Breast epithelium (tissue), 4 donors: ENCODE results near the gene IFTAP. TPM values are rescaled to one million over a fixed set of nuclear protein-coding genes. Genes with fewer than 3 reads are reported as not detected.

Experiments used
- DNase-seq, 2 donors: peaks; one replicate each; pipeline ENCODE4 v3.0.0-alpha.2; 2019; ENCODE audit warnings: low spot score in 2 of 2
- H3K27ac ChIP-seq, 2 donors: fragments of 200-600 bp; sonication (generic) in 1 of 2; one replicate each; pipeline ENCODE4 v1.5.1; 2016 to 2019; ENCODE audit warnings: mild to moderate bottlenecking in 1 of 2
- H3K27me3 ChIP-seq, 2 donors: fragments of 200-600 bp; sonication (generic) in 1 of 2; one replicate each; pipeline versions ENCODE4 v1.5.1 to v1.6.0; 2017 to 2019; ENCODE audit warnings: control low read depth in 1 of 2, mild to moderate bottlenecking in 1 of 2
- H3K36me3 ChIP-seq: fragments of 200-600 bp; one replicate; pipeline ENCODE4 v1.5.1; 2019
- H3K4me1 ChIP-seq, 2 donors: fragments of 200-600 bp; sonication (generic); one replicate each; pipeline ENCODE4 v1.5.1; 2016 to 2019; ENCODE audit warnings: control low read depth in 1 of 2
- H3K4me3 ChIP-seq, 3 donors: fragments of 200-600 bp; sonication (generic); 1 replicate in 2 of 3; 2 replicates in 1 of 3; pipeline ENCODE4 v1.5.1; 2016 to 2019; ENCODE audit warnings: mild to moderate bottlenecking in 3 of 3, moderate library complexity in 2 of 3
- H3K9me3 ChIP-seq, 2 donors: fragments of 200-600 bp; sonication (generic) in 1 of 2; one replicate each; pipeline ENCODE4 v1.5.1; 2016 to 2019; ENCODE audit warnings: control low read depth in 1 of 2
- POLR2A ChIP-seq: fragments of 450-650 bp; IDR thresholded peaks from one replicate; pipeline ENCODE4 v1.6.1; 2016; ENCODE audit warnings: antibody characterized with exemption, mild to moderate bottlenecking, moderate library complexity
- POLR2AphosphoS5 ChIP-seq, 3 donors: sonication (generic); formaldehyde crosslinking; IDR thresholded peaks; one replicate each; pipeline ENCODE4 v1.6.1; 2017; ENCODE audit warnings: antibody characterized with exemption in 3 of 3
- intact Hi-C: fragments of 100-400 bp; cut with DNase I; formaldehyde crosslinking; loops from one replicate; pipeline ENCODE4 v1.15.1; 2023; ENCODE audit warnings: low total_unique reads
- total RNA-seq, 3 donors: library from RNA; depleted of rRNA; stranded (reverse); fragments of >200 nt; gene quantifications; one replicate each; pipeline ENCODE4 v1.1.0, GENCODE V29; 2016
- TF ChIP-seq, protein P1 (sequence below), 3 donors: fragments of 450-650 bp; IDR thresholded peaks; one replicate each; pipeline ENCODE4 v1.5.1; 2016 to 2017; ENCODE audit warnings: antibody characterized with exemption in 3 of 3, mild to moderate bottlenecking in 3 of 3, moderate library complexity in 3 of 3

Gene IFTAP
- total RNA-seq, 3 donors from 2014 or later: 14.7 to 26.6 (median 25.3) TPM

DNA sequence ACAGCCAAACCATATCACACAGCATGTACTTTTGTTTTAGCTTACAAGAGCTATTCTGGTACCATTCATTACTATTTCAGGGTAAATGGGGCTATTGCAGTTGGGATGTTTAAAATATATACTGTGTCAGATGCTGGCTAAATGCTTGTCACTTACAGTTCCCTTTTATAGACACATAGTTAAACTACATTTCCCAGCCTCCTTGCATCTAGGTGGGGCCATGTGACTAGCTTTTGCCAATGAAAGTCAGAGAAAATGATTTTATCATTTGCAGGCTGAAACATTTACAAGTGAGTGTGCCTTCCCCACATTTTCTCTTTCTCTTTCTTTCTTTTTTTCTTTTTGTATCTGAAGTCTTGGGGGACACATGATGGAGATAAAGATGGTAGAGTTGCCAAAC lies 7.8 kb upstream of the IFTAP start:
- peaks cover 0 to 2% of the 10 kb centered on the region in 2 donors for H3K9me3 ChIP-seq
- TF ChIP-seq, protein P1, sequence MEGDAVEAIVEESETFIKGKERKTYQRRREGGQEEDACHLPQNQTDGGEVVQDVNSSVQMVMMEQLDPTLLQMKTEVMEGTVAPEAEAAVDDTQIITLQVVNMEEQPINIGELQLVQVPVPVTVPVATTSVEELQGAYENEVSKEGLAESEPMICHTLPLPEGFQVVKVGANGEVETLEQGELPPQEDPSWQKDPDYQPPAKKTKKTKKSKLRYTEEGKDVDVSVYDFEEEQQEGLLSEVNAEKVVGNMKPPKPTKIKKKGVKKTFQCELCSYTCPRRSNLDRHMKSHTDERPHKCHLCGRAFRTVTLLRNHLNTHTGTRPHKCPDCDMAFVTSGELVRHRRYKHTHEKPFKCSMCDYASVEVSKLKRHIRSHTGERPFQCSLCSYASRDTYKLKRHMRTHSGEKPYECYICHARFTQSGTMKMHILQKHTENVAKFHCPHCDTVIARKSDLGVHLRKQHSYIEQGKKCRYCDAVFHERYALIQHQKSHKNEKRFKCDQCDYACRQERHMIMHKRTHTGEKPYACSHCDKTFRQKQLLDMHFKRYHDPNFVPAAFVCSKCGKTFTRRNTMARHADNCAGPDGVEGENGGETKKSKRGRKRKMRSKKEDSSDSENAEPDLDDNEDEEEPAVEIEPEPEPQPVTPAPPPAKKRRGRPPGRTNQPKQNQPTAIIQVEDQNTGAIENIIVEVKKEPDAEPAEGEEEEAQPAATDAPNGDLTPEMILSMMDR (IDR thresholded peaks at IDR 0.05): no peak
- no peak for TF ChIP-seq POLR2A
- TF ChIP-seq POLR2AphosphoS5 (IDR thresholded peaks at IDR 0.05): no peak
- H3K27me3 ChIP-seq: peaks cover 0 to 15% of the 10 kb centered on the region in 2 donors
- no peak overlapping the region for H3K27ac ChIP-seq
- no peak for DNase-seq
- intact Hi-C loops: no loop called here
- no peak overlapping the region for H3K4me3 ChIP-seq
- no peaks in the 10 kb centered on the region for H3K36me3 ChIP-seq
- no peaks in the 10 kb centered on the region for H3K4me1 ChIP-seq

DNA sequence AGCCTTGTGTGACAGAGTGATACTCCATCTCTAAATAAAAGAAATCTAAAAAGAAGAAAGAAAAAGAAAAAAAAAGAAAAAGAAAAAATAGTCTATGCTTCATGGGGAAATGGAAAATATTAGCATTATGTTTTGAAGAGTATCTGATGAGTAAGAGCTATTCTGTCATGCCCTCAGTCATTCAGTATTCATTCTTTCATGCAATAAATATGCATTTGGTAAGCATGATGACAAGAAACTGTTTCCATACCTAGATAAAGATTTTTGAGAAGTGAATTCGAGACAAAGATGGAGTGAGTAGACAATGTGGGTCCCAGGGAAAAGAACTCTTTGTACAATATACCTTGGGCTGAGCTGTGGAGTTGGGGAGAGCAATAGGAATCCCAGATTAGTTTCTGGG lies 6.2 kb upstream of the IFTAP start:
- TF ChIP-seq, protein P1 (IDR thresholded peaks at IDR 0.05): no peak
- no peak for TF ChIP-seq POLR2A
- no peak for TF ChIP-seq POLR2AphosphoS5 (IDR thresholded peaks at IDR 0.05)
- Histone ChIP-seq H3K4me3 (no peak overlapping the region), H3K27me3 (peaks cover 0 to 20% of the 10 kb centered on the region in 2 donors), H3K9me3 (no peaks in the 10 kb centered on the region), H3K27ac (no peak overlapping the region), H3K4me1 (no peaks in the 10 kb centered on the region), H3K36me3 (no peaks in the 10 kb centered on the region)
- no peak for DNase-seq
- intact Hi-C loops: no loop called here

DNA sequence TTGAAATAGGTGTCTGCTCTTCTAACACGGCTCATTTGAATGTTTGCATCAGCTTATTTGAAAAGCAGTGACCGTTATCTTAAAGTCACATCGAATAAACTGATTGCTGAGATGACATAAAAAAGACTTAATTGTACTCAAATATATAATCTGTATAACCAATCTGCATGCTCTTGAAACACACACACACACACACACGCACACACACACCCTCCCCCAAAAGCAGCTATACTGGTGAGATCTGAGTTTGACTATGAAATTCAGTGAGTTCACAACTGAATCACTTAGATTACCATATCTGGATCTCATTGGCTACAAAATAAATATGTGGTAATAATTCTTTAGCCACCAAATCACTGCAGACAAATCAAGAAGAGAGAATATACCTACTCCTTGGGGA lies 3.8 kb upstream of the IFTAP start:
- DNase-seq: no peak
- Histone ChIP-seq H3K4me1 (peaks cover 0 to 5% of the 10 kb centered on the region in 2 donors), H3K27me3 (peaks cover 0 to 20% of the 10 kb centered on the region in 2 donors), H3K36me3 (no peaks in the 10 kb centered on the region), H3K27ac (no peak overlapping the region), H3K9me3 (no peaks in the 10 kb centered on the region), H3K4me3 (no peak overlapping the region)
- TF ChIP-seq POLR2A (no peak), POLR2AphosphoS5 (IDR thresholded peaks at IDR 0.05) (no peak)
- TF ChIP-seq, protein P1 (IDR thresholded peaks at IDR 0.05): no peak
- intact Hi-C loops: no loop called here

DNA sequence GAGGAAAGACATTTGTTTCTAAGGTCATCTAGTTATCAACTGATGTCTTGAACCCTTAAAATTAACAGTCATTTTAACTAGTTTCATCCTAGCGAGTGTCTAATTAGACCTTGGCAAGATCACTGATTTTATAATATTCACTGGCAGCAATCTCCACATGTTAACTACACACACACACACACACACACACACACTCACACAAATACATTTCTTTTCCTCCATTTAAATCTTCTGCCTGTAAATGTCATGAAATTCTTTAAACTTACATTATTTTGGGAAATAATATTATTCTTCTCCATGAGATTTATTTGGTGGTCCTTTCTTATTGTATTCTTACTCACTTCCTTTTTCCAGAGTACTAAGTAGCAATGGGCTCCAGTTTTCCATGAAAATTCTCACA lies 2.9 kb upstream of the IFTAP start:
- H3K27me3 ChIP-seq: peaks cover 0 to 20% of the 10 kb centered on the region in 2 donors
- no peak overlapping the region for H3K4me3 ChIP-seq
- no peak overlapping the region for H3K27ac ChIP-seq
- no peaks in the 10 kb centered on the region for H3K36me3 ChIP-seq
- no peak for TF ChIP-seq POLR2A
- no peak for TF ChIP-seq POLR2AphosphoS5 (IDR thresholded peaks at IDR 0.05)
- TF ChIP-seq, protein P1 (IDR thresholded peaks at IDR 0.05): no peak
- intact Hi-C loops: no loop called here
- H3K4me1 ChIP-seq: peaks cover 0 to 9% of the 10 kb centered on the region in 2 donors
- no peak for DNase-seq
- H3K9me3 ChIP-seq: no peaks in the 10 kb centered on the region

DNA sequence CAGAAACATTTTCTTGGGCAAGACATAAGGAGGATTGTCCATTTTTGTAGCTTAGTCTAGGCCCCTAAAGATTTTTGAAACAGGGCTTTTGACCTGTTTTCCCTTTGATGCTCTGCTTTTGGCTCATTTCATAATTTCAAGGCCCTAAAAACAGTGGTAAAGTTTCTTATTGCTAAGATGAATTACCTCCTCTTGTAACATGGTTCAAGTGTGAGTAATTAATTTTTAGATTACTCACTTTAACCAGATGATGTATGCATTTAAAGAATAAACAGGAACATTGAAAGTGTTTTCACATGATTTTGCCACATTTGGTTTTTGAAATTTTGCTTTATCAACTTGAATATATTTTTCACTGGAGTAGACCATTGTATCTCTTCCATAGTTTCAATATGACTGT lies 2.6 kb downstream of the IFTAP start:
- H3K4me1 ChIP-seq: peaks cover 0 to 9% of the 10 kb centered on the region in 2 donors
- H3K27ac ChIP-seq: no peak overlapping the region
- intact Hi-C loops: no loop called here
- TF ChIP-seq, protein P1 (IDR thresholded peaks at IDR 0.05): no peak
- TF ChIP-seq POLR2A (no peak), POLR2AphosphoS5 (IDR thresholded peaks at IDR 0.05) (no peak)
- no peak overlapping the region for H3K4me3 ChIP-seq
- DNase-seq: no peak
- no peaks in the 10 kb centered on the region for H3K36me3 ChIP-seq
- no peaks in the 10 kb centered on the region for H3K9me3 ChIP-seq
- H3K27me3 ChIP-seq: peaks cover 0 to 5% of the 10 kb centered on the region in 2 donors
